Subcutaneous abdominal adipose tissue (tissue), 5 donors: ENCODE results near the gene KMT2D.
"Not testable (repeated sequence)": the region's sequence is repeated elsewhere in the genome, so short reads cannot be mapped to it uniquely, and the experiment has no call there.

Experiments used
- H3K27ac ChIP-seq: one replicate; pipeline ENCODE4 v1.7.0; 2013; ENCODE audit warnings: low read depth, mild to moderate bottlenecking, inconsistent platforms, low read length, moderate library complexity
- H3K27me3 ChIP-seq, 5 donors: one replicate each; pipeline ENCODE4 v1.7.0; 2013; ENCODE audit warnings: low read length in 5 of 5, inconsistent platforms in 1 of 5; ENCODE audit not compliant: control insufficient read depth in 5 of 5, insufficient read depth in 4 of 5
- H3K36me3 ChIP-seq, 5 donors: one replicate each; pipeline ENCODE4 v1.7.0; 2013; ENCODE audit warnings: low read length in 5 of 5; ENCODE audit not compliant: control insufficient read depth in 5 of 5, insufficient read depth in 5 of 5
- H3K4me1 ChIP-seq, 5 donors: one replicate each; pipeline ENCODE4 v1.7.0; 2013; ENCODE audit warnings: low read length in 5 of 5, mild to moderate bottlenecking in 3 of 5, moderate library complexity in 1 of 5; ENCODE audit not compliant: control insufficient read depth in 5 of 5, insufficient read depth in 5 of 5
- H3K4me3 ChIP-seq, 5 donors: one replicate each; pipeline ENCODE4 v1.7.0; 2013; ENCODE audit warnings: low read length in 5 of 5, low read depth in 1 of 5
- H3K9ac ChIP-seq, 5 donors: one replicate each; pipeline ENCODE4 v1.7.0; 2013; ENCODE audit warnings: low read length in 5 of 5, mild to moderate bottlenecking in 4 of 5, moderate library complexity in 3 of 5
- H3K9me3 ChIP-seq, 5 donors: one replicate each; pipeline ENCODE4 v1.7.0; 2013; ENCODE audit warnings: low read length in 5 of 5; ENCODE audit not compliant: control insufficient read depth in 5 of 5
- donor health status: healthy.
- donor health status: healthy.
- donor health status: healthy.
- donor health status: healthy.
- donor health status: healthy.

KMT2D gene

DNA sequence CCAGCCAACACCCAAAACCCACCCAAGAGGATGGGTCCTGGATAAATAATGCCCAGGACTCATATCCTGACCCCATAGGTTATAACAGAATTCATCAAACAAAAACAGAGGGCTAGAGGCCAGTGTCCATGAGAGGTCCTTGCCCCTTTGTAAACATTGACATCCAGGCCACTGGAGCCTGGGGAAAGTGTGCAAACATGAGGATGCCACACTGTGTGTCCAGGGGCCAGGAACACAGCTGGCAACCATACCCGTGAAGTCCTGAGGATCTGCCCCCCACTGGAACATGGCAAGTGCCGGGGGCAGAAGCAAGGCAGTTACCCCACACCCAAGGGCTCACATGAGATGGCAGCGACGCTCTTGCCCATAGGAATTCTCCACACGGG, 4.2 kb upstream of the KMT2D start:
- no peak overlapping the region for H3K27ac ChIP-seq
- no peak overlapping the region for H3K4me3 ChIP-seq
- no peaks in the 10 kb centered on the region for H3K9me3 ChIP-seq

GRCh38 chr12:49061916-49062315, 1.3 kb upstream of the KMT2D start:
- H3K9ac ChIP-seq, result peak overlapping the region in 1 of 5 donors; percentile 45
- H3K4me1 ChIP-seq, result peaks cover 15 to 39% (median 35%) of the 10 kb centered on the region in 5 donors
- not testable (repeated sequence) for H3K27me3 ChIP-seq, H3K9me3 ChIP-seq, H3K27ac ChIP-seq, H3K36me3 ChIP-seq, H3K4me3 ChIP-seq

More for the DNA sequence above, 4.2 kb upstream of the KMT2D start:
- Histone ChIP-seq H3K36me3 (no peaks in the 10 kb centered on the region), H3K9ac (no peak overlapping the region), H3K4me1 (peaks cover 3 to 21% (median 18%) of the 10 kb centered on the region in 5 donors), H3K27me3 (no peaks in the 10 kb centered on the region)

- no peaks in the 10 kb centered on the region for H3K36me3 ChIP-seq
- H3K9ac ChIP-seq, result peak overlapping the region; percentile 45 to 99 (median 82)
- no peaks in the 10 kb centered on the region for H3K9me3 ChIP-seq
- peaks cover 15 to 46% (median 42%) of the 10 kb centered on the region in 5 donors for H3K4me1 ChIP-seq
- peak overlapping the region; percentile 85 to 95 (median 89) for H3K4me3 ChIP-seq
- no peaks in the 10 kb centered on the region for H3K27me3 ChIP-seq
- H3K27ac ChIP-seq, result peak overlapping the region; percentile 92
Measured at GRCh38 chr12:49061157-49061650, 610 bp upstream of the KMT2D start.

GRCh38 chr12:49059299-49060171, 1.1 kb downstream of the KMT2D start:
- Histone ChIP-seq H3K27ac (peak overlapping the region; percentile 92), H3K4me1 (peaks cover 17 to 61% (median 56%) of the 10 kb centered on the region in 5 donors), H3K9me3 (no peaks in the 10 kb centered on the region), H3K9ac (peak overlapping the region; percentile 82 to 99 (median 98)), H3K4me3 (peak overlapping the region; percentile 85 to 92 (median 89)), H3K27me3 (no peaks in the 10 kb centered on the region), H3K36me3 (peaks cover 0 to 7% (median 6%) of the 10 kb centered on the region in 5 donors)

DNA sequence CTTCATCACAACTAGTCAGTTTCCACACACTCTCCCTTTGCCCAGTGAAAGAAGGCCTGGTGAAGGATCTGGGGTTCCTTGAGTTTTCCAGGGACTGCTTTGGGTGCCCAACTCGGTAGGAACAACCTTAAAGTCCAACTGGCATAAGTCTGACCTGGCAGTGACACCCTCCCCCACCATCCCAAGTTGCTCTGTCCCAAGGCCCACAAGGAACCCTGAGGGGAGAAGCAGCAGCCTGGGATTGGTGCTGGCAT, 1.6 kb downstream of the KMT2D start:
- peak overlapping the region; percentile 92 for H3K27ac ChIP-seq
- H3K4me3 ChIP-seq, result peak overlapping the region; percentile 85 to 92 (median 89)
- peaks cover 0 to 13% (median 11%) of the 10 kb centered on the region in 5 donors for H3K36me3 ChIP-seq
- peaks cover 17 to 61% (median 56%) of the 10 kb centered on the region in 5 donors for H3K4me1 ChIP-seq
- no peaks in the 10 kb centered on the region for H3K9me3 ChIP-seq
- peak overlapping the region; percentile 82 to 99 (median 98) for H3K9ac ChIP-seq
- H3K27me3 ChIP-seq, result no peaks in the 10 kb centered on the region

- peaks cover 17 to 61% (median 56%) of the 10 kb centered on the region in 5 donors for H3K4me1 ChIP-seq
- no peaks in the 10 kb centered on the region for H3K9me3 ChIP-seq
- no peaks in the 10 kb centered on the region for H3K27me3 ChIP-seq
- H3K27ac ChIP-seq, result peak overlapping the region; percentile 92
- peak overlapping the region; percentile 85 to 92 (median 89) for H3K4me3 ChIP-seq
- H3K36me3 ChIP-seq, result peaks cover 0 to 18% (median 16%) of the 10 kb centered on the region in 5 donors
- H3K9ac ChIP-seq, result peak overlapping the region; percentile 82 to 99 (median 98)
Measured at GRCh38 chr12:49058366-49059044, 2.1 kb downstream of the KMT2D start.

DNA sequence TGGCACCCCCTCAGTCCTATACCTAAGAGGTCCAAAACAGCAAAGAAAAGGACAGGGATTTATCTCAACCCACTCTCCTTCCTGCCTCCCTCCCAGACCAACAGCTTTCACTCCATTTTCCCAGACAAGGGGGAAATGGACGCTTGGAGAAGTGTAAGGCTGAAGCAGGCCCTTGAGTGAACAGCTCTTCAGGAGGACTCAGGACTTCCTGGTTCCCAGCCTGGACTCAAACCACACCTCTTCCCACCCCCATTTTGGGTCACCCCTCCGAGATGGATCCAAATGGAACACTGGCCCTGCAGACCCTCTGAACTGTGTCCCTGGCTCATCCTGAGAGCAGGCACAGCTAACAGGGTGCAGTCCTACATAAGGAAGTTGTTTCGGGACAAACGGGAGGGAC, 2.7 kb downstream of the KMT2D start:
- Histone ChIP-seq H3K9me3 (no peaks in the 10 kb centered on the region), H3K27me3 (no peaks in the 10 kb centered on the region), H3K4me1 (peaks cover 17 to 61% (median 56%) of the 10 kb centered on the region in 5 donors), H3K4me3 (peak overlapping the region; percentile 85 to 92 (median 89)), H3K9ac (peak overlapping the region; percentile 82 to 99 (median 98)), H3K36me3 (peaks cover 4 to 24% (median 22%) of the 10 kb centered on the region in 5 donors), H3K27ac (peak overlapping the region; percentile 92)

DNA sequence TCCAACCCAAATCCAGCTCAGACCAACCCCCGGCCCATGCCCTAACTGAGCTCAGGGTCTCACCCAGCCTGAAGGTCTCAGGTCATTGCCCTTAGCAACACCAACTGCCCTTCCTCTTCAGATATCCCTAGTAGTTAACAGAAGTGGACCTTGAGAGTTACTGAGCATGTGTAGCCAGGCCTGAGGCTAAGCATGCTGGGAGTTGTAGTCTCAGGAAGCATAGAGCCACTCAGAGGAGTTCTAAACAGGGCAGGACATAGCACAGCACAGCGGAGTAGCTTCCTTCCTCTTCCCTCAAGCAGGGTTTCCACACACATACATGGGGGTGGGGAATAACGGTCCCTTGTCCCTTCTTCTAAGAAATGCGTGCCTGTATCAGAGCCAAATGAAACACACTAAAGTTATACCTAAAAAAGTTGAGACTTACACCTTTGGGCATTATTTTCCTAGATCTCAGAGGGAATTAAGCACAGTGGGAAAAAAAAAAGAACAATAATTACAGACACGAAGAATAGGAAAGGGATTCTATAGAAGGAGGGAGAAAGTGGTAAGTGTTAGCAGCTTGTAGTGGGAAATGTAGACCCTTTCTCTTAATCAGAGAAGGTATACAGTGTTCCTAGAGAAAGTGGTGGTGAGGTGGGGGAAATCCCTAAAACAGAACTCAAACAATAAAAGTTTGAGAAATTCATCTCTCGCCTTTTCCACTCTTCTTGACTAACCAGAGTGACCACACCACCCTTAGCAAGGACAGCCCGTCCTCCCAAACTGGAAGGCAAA, 4.4 kb downstream of the KMT2D start:
- H3K27me3 ChIP-seq, result no peaks in the 10 kb centered on the region
- peak overlapping the region; percentile 52 for H3K27ac ChIP-seq
- H3K9ac ChIP-seq, result peak overlapping the region; percentile 17 to 99 (median 68)
- peaks cover 4 to 41% (median 39%) of the 10 kb centered on the region in 5 donors for H3K36me3 ChIP-seq
- H3K4me1 ChIP-seq, result peaks cover 17 to 55% (median 51%) of the 10 kb centered on the region in 5 donors
- no peaks in the 10 kb centered on the region for H3K9me3 ChIP-seq
- peak overlapping the region; percentile 4 to 92 (median 89) for H3K4me3 ChIP-seq

DNA sequence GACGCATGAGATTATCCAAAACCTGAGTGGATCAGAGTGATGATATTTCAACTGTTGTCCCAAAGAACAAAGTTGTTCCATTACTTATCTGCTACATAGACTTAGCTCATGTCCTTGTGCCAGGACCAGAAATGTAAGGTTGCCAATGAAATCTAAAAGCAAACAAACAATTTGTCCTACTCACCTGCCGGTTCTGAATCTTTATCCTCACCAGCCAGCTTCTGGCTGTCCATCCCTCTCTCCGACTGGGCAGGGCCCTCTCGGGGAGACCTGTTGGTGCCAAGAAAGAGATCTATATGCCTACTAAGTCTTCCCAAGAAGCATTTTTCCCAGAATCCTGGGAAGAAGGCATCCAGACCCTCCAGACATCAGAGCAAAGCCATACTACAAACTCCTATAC, 5.5 kb downstream of the KMT2D start:
- no peak overlapping the region for H3K4me3 ChIP-seq
- no peak overlapping the region for H3K27ac ChIP-seq
- no peaks in the 10 kb centered on the region for H3K9me3 ChIP-seq
- H3K27me3 ChIP-seq, result no peaks in the 10 kb centered on the region
- H3K9ac ChIP-seq, result peak overlapping the region in 3 of 5 donors; percentile 31 to 54 (median 44)
- peaks cover 17 to 52% (median 46%) of the 10 kb centered on the region in 5 donors for H3K4me1 ChIP-seq
- peaks cover 4 to 52% (median 50%) of the 10 kb centered on the region in 5 donors for H3K36me3 ChIP-seq
